SKM-1 treated with dmso at 0.1 percent for 144 hours (cell line): ENCODE data around the gene GSTM5.
"Not testable (repeated sequence)": the region's sequence is repeated elsewhere in the genome, so short reads cannot be mapped to it uniquely, and the experiment has no call there.

Experiments
- DNase-seq: peaks from one replicate; lab custom pipeline; 2025; ENCODE audit not compliant: unreplicated experiment; lab: John Stamatoyannopoulos, UW

GSTM5 gene

GRCh38 chr1:109726728-109727373 lies 14.8 kb downstream of the GSTM5 start:
- DNase-seq: no peak

- DNase-seq: no peak
These were observed 16.8 kb downstream of the GSTM5 start for GRCh38 chr1:109728870-109729269.

GRCh38 chr1:109730666-109731065 lies 18.6 kb downstream of the GSTM5 start:
- DNase-seq: no peak

GRCh38 chr1:109732390-109732881 lies 20.4 kb downstream of the GSTM5 start:
- DNase-seq: no peak

- DNase-seq: no peak
These were observed 21.3 kb downstream of the GSTM5 start for GRCh38 chr1:109733236-109733870.

- peak; percentile 86 for DNase-seq
These were observed 27.9 kb downstream of the GSTM5 start for GRCh38 chr1:109739738-109740614.

- DNase-seq: no peak
These were observed 28.7 kb downstream of the GSTM5 start, which contains the start of gene GSTM3 for GRCh38 chr1:109740615-109741373. Gene GSTM3, minus strand, starts transcription at chr1:109741038. Its CDS starts 751 bp downstream, at chr1:109740287.

- DNase-seq: not testable (repeated sequence)
These were observed 36.3 kb downstream of the GSTM5 start for GRCh38 chr1:109748311-109748710.

GRCh38 chr1:109749221-109749620 lies 37.2 kb downstream of the GSTM5 start:
- DNase-seq: no peak

- no peak for DNase-seq
These were observed 38.3 kb downstream of the GSTM5 start for GRCh38 chr1:109750241-109750882.

GRCh38 chr1:109750920-109751319 lies 38.9 kb downstream of the GSTM5 start:
- DNase-seq: no peak

GRCh38 chr1:109751531-109752260 lies 39.6 kb downstream of the GSTM5 start:
- DNase-seq: no peak

GRCh38 chr1:109754738-109755137 lies 42.7 kb downstream of the GSTM5 start:
- no peak for DNase-seq

- not testable (repeated sequence) for DNase-seq
These were observed 44.3 kb downstream of the GSTM5 start for GRCh38 chr1:109756325-109756724.

GRCh38 chr1:109756848-109757521 lies 44.9 kb downstream of the GSTM5 start:
- DNase-seq: no peak

- DNase-seq: no peak
These were observed 46.1 kb downstream of the GSTM5 start for GRCh38 chr1:109757936-109758786.

- DNase-seq: peak; percentile 22
These were observed 47.7 kb downstream of the GSTM5 start for GRCh38 chr1:109759513-109760334.
